ENCODE results near the gene B4GALNT4.

GRCh38 chr11:334264-334994 lies 34.9 kb upstream of the B4GALNT4 start:
- TF ChIP-seq CTCF (conservative IDR thresholded peaks at IDR 0.05) = no peak
- no peak for TF ChIP-seq EZH2 (IDR thresholded peaks at IDR 0.05; ENCODE audit: low read depth)
